T-helper 1 cell treated with Interleukin-12 subunit alpha and Interleukin-12 subunit beta and Interleukin-4 antibody, amounts not matched to agents 30 ng/mL and 1 ng/mL, for 36 hours (primary cell): Measurements from ENCODE around the gene SUGP2. TPM values are rescaled to one million over a fixed set of nuclear protein-coding genes. Genes with fewer than 3 reads are reported as not detected.
"Not testable (repeated sequence)": the region's sequence is repeated elsewhere in the genome, so short reads cannot be mapped to it uniquely, and the experiment has no call there.

Experiments used
- intact Hi-C: fragments of 100-400 bp; cut with micrococcal nuclease; formaldehyde crosslinking; loops from one replicate; pipeline ENCODE4 v1.15.1; 2024
- total RNA-seq: library from RNA; stranded (reverse); gene quantifications from 2 replicates; pipeline ENCODE4 v1.2.3, GENCODE V29; 2022

SUGP2 gene
- total RNA-seq, 1 donor from 2014 or later: 117 TPM

DNA sequence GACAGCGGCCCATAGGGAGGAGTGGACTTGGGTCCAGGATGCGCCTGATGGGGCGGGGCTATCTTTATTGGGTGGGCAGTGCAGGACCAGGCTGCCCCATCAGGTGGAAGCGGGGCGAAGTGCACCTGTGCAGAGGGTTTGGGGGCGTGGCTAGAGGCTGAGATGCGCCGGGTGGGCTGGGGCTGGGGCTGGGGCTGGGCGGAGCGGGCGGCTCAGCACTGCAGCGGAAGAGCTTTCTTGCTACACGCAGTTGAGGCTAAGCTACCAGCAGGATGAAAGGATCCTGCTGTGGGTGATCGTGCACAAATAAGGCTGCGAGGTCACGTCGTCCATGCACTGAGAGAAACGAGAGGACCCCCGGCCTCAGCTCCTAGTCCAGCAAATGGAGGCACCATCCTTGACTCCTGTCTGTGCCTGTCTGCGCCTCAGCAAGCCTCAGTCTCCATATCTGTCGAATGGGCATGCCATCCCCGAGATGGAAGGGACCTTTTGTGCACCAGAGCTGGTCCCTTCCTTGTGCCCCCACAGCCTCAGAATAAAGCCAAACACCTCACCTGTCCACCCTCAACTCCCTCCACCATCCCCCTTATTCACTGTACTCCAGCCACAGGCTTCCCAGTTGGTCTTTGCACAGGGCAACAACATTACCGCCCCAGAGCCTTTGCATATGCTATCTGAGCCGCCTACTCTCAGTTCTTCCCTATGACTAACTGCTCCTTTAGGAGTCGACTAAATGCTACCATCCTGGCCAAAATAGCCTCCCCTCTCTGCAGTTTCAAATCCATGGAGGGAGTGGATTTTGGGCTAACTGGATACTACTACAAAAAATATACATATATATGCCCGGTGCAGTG is 71.3 kb downstream of the SUGP2 start:
- intact Hi-C loops: no loop called here

DNA sequence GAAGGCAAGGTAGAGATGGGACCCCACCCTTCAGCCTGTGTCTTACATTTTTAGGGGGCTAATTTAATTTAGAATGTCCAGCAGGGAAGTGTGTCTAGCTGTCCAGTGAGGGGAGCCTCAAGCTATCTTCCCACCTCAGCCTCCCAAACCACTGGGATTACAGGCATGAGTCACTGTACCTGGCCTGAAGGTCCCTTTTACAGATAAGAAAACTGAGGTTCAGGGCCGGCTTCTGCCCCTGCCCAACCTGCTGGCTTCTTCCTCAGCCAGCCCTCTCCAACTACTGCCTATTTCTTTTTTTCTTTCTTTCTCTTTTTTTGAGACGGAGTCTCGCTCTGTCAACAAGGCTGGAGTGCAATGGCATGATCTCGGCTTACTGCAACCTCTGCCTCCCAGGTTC is 72.9 kb downstream of the SUGP2 start:
- intact Hi-C loops: no loop called here

DNA sequence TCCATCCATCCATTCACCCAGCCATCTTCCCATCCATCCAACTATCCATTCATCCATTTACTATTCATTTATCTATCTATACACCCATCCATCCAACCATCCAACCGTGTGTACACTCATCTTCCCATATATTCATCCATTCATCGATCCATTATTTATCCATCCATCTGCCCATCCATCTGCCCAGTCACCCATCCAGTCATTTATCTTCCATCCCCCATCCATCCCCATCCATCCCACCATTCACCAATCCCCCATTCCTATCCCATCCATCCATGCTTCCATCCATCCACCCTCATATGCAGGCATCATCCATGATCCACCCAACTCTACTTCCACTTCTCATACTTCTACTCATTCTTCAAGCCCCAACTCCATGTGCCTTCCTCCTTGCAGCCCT is 78.3 kb downstream of the SUGP2 start:
- intact Hi-C loops: no loop called here

DNA sequence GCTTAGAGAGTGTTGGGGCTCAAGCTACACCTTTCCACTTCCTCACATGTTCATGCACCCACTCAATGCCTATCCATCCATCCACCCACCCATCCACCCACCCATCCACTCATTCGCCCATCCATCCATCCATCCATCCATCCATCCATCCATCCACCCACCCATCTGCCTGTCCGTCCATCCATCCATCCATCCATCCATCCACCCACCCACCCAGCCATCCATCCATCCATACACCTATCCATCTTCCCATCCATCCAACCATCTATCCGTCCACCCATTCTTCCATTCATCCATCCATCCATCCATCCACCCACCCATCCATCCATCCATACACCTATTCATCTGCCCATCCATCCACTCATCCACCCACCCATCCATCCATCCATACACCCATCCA is 79.2 kb downstream of the SUGP2 start:
- intact Hi-C loops: no loop called here

DNA sequence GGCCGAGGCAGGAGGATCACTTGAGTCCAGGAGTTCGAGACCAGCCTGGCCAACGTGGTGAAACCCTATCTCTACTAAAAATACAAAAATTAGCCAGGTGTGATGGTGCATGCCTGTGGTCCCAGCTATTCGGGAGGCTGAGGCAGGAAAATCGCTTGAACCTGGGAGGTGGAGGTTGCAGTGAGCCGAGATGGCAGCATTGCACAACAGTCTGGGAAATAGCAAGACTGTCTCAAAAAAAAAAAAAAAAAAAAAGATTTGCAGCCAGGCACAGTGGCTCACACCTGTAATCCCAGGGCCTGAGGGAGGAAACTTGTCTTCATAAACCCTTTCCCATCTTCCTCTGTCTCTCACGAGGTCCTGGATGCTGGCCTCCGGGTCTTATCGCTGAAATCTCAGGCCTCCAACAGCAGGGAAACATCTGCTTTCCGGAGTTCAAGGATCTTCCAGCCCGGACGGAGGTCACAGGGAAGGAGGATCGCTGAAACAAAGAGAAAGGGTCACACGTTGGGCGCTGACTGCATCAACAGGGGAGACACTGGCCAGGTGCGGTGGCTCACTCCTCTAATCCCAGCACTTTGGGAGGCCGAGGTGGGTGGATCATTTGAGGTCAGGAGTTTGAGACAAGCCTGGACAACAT is 80.8 kb downstream of the SUGP2 start:
- intact Hi-C loops: not testable (repeated sequence)

DNA sequence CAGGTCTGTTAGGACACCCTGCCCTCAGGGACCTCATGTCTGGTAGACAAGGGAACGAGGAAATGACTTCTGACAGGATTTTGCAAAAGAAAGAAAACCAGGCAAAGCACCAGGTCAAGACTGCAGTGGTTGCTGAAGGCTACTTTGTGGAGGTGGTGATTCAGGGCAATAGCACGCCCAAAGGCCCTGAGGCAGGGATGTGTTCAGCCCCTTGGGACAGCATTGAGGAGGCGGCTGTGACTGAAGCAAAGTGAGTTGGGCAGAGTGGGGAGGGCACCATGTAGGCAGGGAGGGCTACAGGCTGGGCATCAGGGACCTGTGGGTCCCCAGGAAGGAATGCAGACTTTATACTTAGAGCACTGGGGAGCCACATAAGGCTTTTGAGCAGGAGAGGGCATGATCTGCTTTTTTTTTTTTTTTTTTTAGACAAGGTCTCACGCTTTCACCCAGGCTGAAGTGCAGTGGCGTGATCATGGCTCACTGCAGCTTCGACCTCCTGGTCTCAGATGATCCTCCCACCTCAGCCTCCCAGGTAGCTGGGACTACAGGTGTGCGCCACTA is 81.5 kb downstream of the SUGP2 start:
- intact Hi-C loops: no loop called here

DNA sequence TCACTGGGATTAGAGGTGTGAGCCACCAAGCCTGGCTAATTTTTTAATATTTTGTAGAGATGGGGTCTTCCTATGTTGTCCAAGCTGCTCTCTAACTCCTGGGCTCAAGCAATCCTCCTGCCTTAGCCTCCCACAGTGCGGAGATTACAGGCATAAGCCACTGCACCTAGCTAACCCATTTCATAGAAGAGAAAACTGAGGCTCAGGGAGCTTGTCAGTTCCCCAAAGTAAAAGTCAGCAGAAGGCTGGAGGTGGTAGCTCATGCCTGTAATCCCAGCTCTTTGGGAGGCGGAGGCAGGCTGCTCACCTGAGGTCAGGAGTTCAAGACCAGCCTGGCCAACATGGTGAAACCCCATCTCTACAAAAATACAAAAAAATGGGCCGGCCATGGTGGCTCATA is 83.5 kb downstream of the SUGP2 start:
- intact Hi-C loops: no loop called here

DNA sequence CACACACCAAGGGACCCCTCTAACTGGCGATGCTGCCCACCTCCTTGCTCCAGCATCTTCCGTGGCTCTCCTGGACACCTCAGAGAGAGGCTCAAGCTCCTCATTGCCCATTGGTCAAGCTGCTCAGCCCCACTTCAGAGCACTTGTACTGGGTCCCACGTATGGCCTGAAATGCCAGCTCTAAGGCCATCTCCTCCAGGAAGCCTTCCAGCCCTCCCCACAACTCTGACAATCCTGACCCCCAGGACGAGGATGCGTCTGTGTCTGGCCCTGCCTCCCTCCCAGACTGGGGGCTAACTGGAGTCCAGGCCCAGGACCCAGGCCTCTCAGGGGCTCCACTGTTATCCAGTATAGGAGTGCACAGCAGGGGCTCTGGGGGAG is 84.4 kb downstream of the SUGP2 start:
- intact Hi-C loops: no loop called here

DNA sequence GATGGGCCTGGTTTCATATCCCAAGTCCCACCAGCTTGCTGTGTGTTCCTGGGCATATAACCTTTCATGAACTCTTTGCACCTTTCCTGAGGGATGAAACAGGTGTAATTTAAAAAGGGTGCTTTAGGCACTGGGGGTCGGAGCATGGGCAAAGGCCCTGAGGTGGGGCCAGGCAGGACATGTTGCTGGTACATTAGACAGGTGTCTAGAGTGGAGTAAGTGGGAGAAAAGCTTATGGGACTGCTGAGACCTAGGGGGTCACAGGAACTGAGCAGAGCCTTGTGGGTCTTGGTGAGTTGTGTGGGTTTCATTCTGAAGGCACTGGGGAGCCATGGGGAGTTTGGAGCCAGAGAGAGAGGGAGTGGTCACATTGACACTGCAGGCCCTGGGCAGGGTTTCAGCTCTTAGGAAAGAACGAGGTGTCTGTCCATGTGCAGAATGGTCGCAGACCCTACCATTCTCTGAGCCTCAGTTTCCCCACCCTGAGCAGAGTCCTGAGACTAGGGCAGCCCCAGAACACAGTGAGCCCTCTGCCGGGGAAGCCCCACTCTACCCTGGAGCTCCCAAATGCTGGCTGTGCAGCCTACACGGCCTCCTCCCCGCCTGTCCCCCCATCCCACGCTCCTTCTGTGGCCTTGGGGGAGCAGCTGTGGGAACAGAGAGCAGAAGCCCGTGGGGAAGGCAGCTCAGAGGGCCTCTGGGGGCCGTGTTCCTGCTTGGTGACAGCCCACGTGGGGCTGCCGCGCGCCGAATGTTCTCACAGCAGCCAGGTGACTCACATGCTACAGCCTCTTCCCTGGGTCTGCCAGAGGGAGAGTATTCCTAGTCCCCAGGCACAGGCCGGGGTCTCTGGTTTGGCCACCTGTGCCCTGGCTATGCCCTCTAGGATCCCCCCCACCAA is 85.0 kb downstream of the SUGP2 start:
- intact Hi-C loops: no loop called here

DNA sequence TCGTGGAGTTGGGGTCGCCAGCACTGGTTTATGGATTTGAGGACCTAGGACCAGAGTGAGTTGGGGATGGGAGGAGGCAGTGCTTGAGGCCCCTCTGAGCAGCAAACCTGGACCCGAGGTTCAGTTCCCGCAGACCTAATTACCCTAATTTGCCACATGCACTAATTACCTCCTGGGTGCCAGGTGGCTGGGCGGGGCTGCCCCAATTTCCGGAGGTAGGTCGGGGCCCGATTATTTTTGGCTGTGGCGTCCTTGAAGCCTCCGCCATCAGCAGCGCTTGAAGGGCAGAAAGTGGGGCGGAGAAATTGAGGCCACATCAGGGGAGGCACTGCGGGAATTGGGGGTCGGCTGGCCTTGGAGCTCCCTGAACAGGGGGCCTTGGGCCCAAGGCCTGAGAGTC is 86.4 kb downstream of the SUGP2 start:
- intact Hi-C loops: no loop called here

DNA sequence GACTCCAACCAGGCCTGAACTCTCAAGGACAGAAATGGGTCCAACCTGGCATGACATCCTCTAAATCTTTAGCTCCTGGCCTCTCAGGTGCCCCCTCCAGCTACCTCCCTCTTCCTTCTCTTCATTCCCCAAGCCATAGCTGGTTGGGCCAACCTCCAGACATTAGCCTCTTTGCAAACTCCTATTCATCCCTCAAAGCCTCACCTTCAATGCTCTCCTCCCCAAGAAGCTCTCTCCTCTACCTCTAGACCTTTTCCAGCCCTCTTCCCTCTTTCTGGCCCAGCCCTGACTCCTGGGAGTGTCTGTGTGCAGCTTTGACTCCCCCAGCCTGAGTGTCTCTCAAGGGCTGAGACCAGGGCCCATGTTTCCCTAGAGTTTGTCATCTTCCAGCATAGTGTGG is 87.0 kb downstream of the SUGP2 start:
- intact Hi-C loops: no loop called here

DNA sequence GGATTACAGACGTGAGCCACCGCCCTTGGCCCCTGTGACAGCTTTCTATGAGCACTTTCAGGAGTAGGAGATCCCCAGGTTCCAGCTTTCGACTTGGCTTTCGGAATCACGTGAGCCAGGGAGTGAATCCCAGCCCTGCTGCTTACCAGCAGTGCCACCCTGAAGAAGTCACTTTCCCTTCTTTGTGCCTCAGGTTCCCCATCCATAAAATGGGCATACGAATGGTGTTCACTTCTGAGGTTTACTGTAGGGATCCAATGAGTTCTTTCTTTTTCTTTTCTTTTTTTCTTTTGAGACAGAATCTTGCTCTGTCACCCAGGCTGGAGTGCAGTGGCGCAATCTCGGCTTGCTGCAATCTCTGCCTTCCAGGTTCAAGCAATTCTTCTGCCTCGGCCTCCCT is 88.0 kb downstream of the SUGP2 start:
- intact Hi-C loops: no loop called here

DNA sequence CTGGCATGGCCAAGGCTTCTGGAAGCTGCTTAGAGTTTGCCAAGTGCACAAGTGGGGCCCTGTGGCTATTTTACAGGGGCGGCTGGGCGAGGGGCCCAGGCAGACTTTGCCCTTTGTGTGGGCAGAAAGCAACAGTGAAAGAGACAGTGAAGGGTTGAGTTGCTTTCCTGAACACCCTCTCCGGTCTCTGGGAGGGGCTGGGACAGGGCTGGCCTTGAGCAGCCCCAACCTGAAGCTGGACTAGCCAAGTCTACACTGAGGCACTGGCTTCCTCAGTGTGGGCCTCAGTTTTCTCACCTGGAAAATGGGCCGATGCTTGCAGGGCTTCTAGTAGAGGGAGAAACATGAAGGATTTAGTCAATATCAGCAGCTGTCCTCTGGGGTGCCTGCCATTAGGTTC is 89.9 kb downstream of the SUGP2 start:
- intact Hi-C loops: no loop called here

DNA sequence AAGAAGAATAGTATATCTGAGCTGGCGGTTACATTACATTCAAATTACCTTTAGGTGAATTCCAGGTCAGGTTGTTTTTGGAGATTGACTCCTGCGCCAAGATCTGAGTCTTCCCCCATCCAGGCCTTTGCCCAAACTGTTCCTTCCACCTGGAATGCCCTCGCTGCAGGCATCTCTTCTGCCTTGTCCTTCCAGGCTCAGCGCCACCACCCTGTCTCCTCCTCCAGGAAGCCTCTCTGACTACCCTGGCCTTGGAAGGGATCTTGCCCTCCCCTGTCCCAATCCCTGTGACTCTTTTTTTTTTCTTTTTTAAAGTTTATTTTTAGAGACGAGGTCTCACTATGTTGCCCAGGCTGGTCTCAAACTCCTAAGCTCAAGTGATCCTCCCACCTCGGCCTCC is 90.6 kb downstream of the SUGP2 start:
- intact Hi-C loops: no loop called here

DNA sequence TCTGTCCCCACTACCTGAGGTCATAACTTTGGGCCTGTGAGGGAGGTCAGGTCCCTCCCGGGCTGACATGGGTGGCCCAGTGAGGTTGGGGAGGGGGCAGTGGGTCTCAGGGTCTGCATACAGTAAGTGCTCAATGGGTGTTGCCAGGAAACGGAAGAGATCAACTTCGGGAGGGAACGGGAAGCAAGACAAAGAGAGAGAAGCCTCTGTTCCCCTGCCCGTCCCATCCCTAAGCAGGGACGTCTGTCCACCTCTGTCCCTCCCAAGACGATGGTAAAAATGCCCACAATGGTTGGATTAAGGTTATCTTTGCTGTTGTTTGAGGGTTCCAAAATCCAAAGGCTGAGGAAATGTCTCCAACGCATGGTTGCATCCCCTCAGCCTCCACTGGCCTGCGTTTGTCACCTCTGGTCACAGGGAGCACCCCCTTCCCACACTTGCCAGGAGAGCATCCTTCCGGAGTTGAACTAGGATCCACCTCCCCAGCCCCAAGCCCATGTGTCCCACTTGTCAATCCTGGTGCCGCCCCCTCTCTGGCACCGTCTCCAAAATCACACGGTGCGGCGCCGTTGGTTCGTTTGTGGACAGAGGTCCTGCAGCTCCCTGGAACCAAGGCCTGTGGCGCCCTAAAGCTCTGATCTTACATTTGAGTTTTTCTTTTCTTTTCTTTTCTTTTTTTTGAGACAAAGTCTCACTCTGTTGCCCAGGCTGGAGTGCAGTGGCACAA is 91.5 kb downstream of the SUGP2 start:
- intact Hi-C loops: loop anchor here (1.0 to 2.0 kb wide), 2 partner anchors 9 to 23 kb away; partner anchors contain the start of genes COPE and DDX49

Other genes starting within 250 kb of the SUGP2 start
- not detected in 2 replicates for gene COMP, start 242.2 kb downstream of the SUGP2 start, total RNA-seq
- gene UPF1, start 201.6 kb downstream of the SUGP2 start, total RNA-seq: 96.6 and 96.7 TPM in 2 replicates
- not detected in 2 replicates for gene CERS1, start 137.4 kb downstream of the SUGP2 start, total RNA-seq
- 287 and 295 TPM in 2 replicates for gene COPE, start 114.1 kb downstream of the SUGP2 start, total RNA-seq
- gene DDX49, start 113.8 kb downstream of the SUGP2 start, total RNA-seq: 64.3 and 66.5 TPM in 2 replicates
- 0.12 TPM in 2 replicates for gene HOMER3, start 92.3 kb downstream of the SUGP2 start, total RNA-seq
- gene ARMC6, start 86 bp upstream of the SUGP2 start, total RNA-seq: 30.7 and 32.8 TPM in 2 replicates
- 13.6 and 16.1 TPM in 2 replicates for gene SLC25A42, start 30.5 kb upstream of the SUGP2 start, total RNA-seq
- 26.9 and 30.1 TPM in 2 replicates for gene TMEM161A, start 105.0 kb upstream of the SUGP2 start, total RNA-seq
- gene MEF2B, start 136.7 kb upstream of the SUGP2 start, total RNA-seq: 2.8 and 4.2 TPM in 2 replicates
- gene BORCS8, start 158.6 kb upstream of the SUGP2 start, total RNA-seq: 33.5 and 38.4 TPM in 2 replicates
- 113 and 123 TPM in 2 replicates for gene RFXANK, start 158.7 kb upstream of the SUGP2 start, total RNA-seq
- gene NR2C2AP, start 169.9 kb upstream of the SUGP2 start, total RNA-seq: 28.0 and 30.8 TPM in 2 replicates
- 0.05 TPM in 1 of 2 replicates, not detected in the other for gene NCAN, start 178.4 kb upstream of the SUGP2 start, total RNA-seq
- gene TM6SF2, start 239.8 kb upstream of the SUGP2 start, total RNA-seq: not detected in 2 replicates